T-helper 2 cell treated with Interferon-gamma antibody and Interleukin-4, amounts not matched to agents 5 μg/mL and 100 μg/mL, for 36 hours (primary cell): ENCODE data around the gene UBE2O.
A peak's percentile ranks its signal among the peaks of the same experiment; 100 is the strongest.

Experiments
- DNase-seq: peaks from one replicate; pipeline ENCODE4 v3.0.0; 2021; ENCODE audit warnings: low spot score
- H3K27ac Mint-ChIP-seq: one replicate; pipeline ENCODE4 v1.8.0; 2021; ENCODE audit warnings: mild to moderate bottlenecking, mixed read lengths
- H3K27me3 Mint-ChIP-seq: one replicate; pipeline ENCODE4 v1.8.0; 2021; ENCODE audit warnings: low read depth, mixed read lengths
- H3K36me3 Mint-ChIP-seq: one replicate; pipeline ENCODE4 v1.8.0; 2021; ENCODE audit warnings: low read depth, mixed read lengths
- H3K4me1 Mint-ChIP-seq: one replicate; pipeline ENCODE4 v1.8.0; 2021; ENCODE audit warnings: low read depth, mixed read lengths
- H3K4me3 Mint-ChIP-seq: one replicate; pipeline ENCODE4 v1.8.0; 2022; ENCODE audit warnings: mild to moderate bottlenecking, moderate library complexity, mixed read lengths
- H3K9me3 Mint-ChIP-seq: one replicate; pipeline ENCODE4 v1.8.0; 2021; ENCODE audit warnings: mixed read lengths

Gene UBE2O

DNA sequence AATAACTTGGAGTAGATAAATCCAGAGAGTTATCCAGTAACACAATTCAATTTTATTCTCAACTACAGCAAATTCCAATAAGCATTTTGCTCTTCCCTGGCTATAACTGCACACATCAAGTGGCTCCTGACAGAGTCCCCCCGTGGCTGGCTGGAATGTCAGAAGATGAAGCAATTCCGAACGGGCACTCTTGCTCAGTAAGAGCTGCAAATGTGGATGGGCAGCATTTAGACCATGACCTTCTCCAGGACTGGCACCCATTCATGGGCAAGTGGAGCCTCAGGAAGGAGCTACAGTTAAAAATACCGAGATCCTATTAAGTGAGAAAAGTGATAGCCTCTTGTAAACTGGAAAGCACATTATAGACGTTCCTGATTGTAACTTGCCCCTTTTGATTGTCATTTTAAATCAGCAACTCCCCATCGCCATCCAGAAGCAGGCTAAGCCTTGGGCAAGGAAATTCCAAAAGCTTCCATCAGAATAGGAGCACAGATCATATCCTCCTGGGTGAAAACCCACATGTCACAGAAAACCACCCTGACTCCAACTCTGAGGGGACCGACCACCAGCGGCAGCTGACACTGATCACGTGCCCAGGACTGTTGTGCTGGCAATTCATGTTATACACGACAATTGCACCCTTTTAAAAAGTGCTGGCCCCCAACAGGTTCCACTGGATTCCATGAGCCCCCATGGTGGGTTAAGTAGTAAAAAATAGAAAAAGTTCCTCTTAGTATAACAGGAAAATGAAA, 7.1 kb downstream of the UBE2O start:
- H3K36me3 Mint-ChIP-seq = peaks cover 6% of the 10 kb centered on the region
- H3K27me3 Mint-ChIP-seq = no peaks in the 10 kb centered on the region
- no peak overlapping the region for H3K27ac Mint-ChIP-seq
- no peak for DNase-seq
- H3K4me1 Mint-ChIP-seq = peaks cover 69% of the 10 kb centered on the region
- no peaks in the 10 kb centered on the region for H3K9me3 Mint-ChIP-seq
- no peak overlapping the region for H3K4me3 Mint-ChIP-seq

DNA sequence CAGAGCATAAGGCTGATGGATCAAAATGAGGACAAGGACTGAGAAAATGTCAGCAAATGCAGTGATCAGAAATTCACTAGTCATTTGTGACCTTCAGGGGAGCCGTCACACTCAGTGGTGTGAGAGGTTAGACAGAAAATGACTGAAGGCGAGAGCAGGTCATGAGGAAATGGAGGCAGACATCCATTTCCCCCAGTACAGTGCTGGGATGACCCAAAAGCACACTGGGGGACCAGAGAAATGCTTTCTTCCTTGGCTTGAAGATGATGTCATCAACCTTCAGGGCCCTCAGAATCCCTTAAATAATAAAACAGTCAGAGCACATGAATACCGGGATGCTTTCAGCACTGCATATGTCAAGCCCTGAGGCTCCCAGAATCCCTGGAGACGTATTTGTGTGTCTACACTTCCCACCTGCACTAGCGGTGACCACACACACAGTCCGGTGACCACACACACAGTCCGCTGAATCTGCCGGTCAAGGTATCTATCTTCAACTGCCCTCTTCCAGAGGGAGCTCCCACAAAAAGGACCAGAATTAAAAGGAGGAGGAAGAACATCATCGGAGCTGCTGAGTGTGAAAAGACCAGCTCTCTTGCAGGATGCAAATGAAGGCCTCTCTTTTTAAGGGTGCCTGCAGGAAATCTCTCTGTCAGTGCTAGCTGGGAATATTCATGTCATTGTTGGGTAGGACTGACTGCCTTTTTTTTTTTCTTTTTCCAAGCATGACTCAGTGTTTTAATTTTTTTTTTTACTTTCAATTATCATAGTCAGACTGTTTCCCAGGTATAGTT, 8.2 kb downstream of the UBE2O start:
- Mint-ChIP-seq H3K27ac (peak overlapping the region; percentile 46), H3K27me3 (no peaks in the 10 kb centered on the region), H3K4me1 (peaks cover 62% of the 10 kb centered on the region), H3K36me3 (peaks cover 6% of the 10 kb centered on the region), H3K4me3 (no peak overlapping the region), H3K9me3 (no peaks in the 10 kb centered on the region)
- DNase-seq = no peak

DNA sequence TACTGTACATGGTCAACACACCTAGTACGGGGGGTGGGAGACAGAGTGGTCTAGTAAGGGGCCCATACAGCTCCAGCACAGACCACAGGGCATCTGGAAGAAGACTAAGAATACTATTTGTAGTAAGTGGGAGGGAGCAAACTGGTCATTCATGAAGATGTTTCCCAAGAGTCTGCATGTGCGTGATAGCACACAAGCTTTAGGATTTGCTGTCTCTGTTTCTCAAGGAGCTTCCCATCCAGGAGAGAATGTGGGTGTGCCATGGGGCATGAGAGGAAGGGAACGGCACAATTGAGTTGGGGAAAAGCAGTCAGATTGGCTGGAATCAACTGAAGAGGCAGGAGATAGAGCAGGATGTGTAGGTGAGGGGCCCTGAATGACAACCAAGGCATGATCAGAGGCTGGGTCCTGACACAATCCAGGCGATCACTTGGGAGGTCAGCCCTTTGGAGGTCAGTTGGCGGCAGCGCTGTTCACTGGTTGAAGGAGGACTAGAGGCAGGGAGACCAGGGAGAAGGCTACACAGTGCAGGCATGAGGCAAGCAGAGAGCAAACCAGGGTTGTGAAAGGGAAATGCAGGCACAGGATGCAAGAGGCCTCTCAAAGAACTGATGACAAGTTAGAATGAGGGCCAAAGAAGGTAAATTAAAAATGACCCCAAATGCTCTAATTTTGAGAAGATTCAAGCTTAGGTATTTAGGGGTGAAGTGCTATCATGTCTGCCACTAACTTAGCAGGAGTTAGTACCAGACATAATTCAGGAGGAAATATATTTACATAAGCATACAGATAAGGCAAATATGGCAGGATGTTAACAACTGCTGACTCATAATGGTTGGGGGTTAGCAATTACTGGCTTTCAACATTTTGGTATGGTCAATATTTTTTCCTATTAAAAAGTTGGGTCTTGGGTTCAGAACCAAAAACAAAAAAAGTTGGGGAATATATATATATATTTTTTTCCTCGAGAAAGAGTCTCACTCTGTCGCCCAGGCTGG, 10.3 kb downstream of the UBE2O start:
- H3K4me3 Mint-ChIP-seq = peak overlapping the region; percentile 61
- no peaks in the 10 kb centered on the region for H3K27me3 Mint-ChIP-seq
- no peak for DNase-seq
- H3K4me1 Mint-ChIP-seq = peaks cover 49% of the 10 kb centered on the region
- peak overlapping the region; percentile 84 for H3K27ac Mint-ChIP-seq
- peaks cover 6% of the 10 kb centered on the region for H3K36me3 Mint-ChIP-seq
- H3K9me3 Mint-ChIP-seq = no peaks in the 10 kb centered on the region

DNA sequence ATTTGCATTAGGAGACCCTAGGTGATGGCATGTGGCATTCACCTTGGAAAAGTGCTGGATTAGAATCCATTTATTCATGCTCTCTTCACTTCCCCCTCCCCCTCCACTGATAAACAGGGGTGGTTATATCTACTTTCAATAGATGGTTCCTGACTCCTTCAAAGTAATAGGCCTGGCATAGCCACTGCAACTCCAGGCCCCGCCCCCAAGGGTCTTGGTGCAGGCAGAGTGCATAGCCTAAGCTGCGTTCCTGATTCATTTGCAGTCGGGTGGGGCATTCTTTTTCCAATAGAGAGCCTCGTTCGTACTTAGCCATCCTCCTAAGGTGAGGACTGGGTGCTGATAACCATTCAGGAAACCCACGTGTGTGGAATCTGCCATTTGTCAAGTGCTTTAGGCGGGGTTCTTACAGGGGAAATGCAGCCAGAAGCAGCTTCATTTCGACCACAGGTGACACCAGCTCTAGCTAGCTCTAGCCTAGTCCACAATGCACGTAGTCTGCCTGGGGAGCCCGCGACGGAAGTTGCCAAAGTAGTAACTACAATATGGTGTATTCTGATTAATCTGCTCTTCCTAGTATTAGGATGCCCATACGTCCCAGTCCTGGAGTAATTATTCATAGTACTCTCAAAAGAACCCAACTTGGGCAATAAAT, 11.1 kb downstream of the UBE2O start:
- H3K36me3 Mint-ChIP-seq = peaks cover 6% of the 10 kb centered on the region
- peak overlapping the region; percentile 84 for H3K27ac Mint-ChIP-seq
- no peak for DNase-seq
- H3K4me3 Mint-ChIP-seq = peak overlapping the region; percentile 61
- H3K27me3 Mint-ChIP-seq = no peaks in the 10 kb centered on the region
- H3K4me1 Mint-ChIP-seq = peaks cover 41% of the 10 kb centered on the region
- H3K9me3 Mint-ChIP-seq = no peaks in the 10 kb centered on the region

DNA sequence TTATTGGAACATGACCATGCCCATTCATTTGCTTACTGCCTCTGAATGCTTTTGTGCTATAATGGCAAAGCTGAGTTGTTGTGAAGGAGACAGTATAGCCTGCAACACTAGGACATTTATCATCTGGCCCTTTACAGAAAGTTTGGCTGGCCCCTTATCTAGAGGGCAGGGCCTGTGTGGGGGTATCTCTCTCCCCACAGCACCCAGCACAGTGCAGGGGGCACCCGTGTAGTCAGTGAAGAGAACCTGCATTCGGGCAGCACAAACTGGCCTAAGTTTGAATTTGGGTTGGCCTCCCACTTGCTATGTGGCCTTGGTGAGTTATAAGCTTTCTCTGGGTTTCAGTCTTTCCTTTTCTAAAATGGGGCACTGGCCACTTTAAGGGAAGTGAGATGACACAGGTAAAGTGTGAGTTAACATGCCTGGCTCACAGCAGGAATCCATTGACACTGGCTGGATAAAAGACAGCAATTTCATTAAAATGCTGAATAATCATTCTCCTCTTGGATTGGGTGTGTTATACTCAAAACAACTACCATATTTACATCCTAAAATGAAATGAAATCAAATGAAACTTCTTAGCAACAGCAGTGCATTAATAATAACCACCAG, 12.1 kb downstream of the UBE2O start:
- H3K4me3 Mint-ChIP-seq = no peak overlapping the region
- no peak for DNase-seq
- no peak overlapping the region for H3K27ac Mint-ChIP-seq
- peaks cover 37% of the 10 kb centered on the region for H3K4me1 Mint-ChIP-seq
- no peaks in the 10 kb centered on the region for H3K9me3 Mint-ChIP-seq
- no peaks in the 10 kb centered on the region for H3K27me3 Mint-ChIP-seq
- H3K36me3 Mint-ChIP-seq = peaks cover 6% of the 10 kb centered on the region

DNA sequence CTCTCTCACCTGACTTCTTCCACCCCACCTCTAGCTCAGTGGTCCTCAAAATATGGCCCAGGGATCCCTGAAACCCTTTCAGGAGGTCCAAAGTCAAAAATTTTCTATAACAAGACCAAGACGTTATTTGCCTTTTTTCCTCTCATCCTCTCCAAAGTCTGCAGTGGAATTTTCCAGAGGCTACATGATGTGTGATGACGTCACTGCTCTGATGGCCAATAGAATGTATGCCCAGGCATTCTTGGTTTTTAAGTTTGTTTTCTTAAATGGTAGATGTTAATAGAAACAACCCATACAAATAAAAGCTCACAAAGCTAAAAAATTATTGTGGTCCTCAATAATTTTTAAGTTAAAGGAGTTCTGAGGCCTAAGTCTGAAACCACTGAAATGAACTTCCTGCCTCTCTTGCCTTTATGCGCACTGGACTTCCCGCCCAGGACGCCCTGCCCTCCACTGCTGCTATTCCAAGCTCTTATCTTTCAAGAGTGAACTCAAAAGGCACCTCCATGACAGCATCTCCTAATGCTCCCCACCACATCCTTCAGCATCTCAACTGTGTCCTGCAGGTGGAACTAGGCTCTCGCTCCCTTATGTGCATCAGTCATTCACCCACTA, 13.5 kb downstream of the UBE2O start:
- no peaks in the 10 kb centered on the region for H3K9me3 Mint-ChIP-seq
- H3K36me3 Mint-ChIP-seq = peaks cover 6% of the 10 kb centered on the region
- no peak overlapping the region for H3K4me3 Mint-ChIP-seq
- no peak overlapping the region for H3K27ac Mint-ChIP-seq
- H3K27me3 Mint-ChIP-seq = no peaks in the 10 kb centered on the region
- DNase-seq = no peak
- H3K4me1 Mint-ChIP-seq = peaks cover 25% of the 10 kb centered on the region

DNA sequence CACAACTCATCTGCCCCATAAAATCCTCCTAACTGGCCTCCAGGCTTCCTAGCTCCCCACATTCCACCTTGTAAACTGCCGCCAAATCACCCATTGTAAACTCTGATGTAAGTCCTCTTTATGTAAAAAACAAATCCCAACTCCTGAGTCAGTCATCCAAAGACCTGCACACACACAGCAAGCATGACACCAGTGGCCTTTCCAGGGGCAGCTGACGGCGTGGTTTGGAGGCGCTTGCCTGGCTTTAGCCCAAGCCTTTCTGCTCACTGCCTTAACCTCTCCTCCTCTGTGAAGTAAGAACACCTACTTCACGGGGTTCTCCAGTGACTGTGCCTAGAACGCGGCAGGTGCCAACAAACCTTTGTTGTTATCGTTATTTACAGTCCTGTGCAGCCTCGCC, 14.0 kb downstream of the UBE2O start:
- Mint-ChIP-seq H3K36me3 (peaks cover 6% of the 10 kb centered on the region), H3K4me1 (peaks cover 23% of the 10 kb centered on the region), H3K4me3 (no peak overlapping the region), H3K27me3 (no peaks in the 10 kb centered on the region), H3K27ac (no peak overlapping the region), H3K9me3 (no peaks in the 10 kb centered on the region)
- DNase-seq = no peak

DNA sequence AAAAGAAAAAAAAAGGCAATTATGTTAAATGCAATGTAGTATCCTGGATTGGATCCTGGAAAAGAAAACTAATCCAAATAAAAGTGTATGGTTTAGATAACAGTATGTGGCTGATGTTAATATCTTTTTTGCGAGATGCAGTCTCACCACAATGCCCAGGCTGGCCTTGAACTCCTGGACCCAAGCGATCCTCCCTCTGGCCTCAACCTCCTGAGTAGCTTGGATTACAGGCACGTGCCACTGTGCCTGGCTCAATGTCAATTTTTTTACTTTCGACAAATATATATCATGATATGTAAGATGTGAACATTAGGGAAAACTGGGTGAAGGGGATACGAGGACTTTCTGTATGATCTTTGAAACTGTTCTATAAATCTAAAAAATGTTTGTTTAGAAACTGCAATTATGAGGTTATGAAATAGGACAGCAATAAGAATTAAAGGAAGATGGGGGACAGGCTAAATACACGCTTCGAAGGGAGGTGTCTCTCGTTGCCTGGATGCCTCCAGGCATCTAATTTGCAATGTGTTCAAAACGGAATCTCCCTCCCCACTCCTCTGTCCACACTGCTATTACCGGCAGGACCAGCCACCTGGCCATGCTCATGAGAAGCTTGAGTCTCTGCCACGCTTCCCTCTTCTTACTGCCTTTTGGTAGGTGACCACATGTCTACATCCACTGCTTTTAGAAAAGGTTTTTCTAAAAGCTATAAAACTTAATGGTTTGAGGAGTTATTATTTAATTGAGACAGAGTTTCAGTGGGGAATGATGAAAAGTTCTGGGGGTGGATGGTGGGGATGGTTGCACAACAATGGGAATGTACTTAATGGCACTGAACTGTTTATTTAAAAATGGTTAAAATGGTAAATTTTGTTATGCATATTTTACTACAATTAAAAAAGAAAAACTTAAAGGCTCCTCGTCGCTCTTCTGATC, 15.2 kb downstream of the UBE2O start:
- Mint-ChIP-seq H3K4me3 (no peak overlapping the region), H3K27ac (no peak overlapping the region), H3K36me3 (peaks cover 2% of the 10 kb centered on the region), H3K27me3 (no peaks in the 10 kb centered on the region), H3K4me1 (peaks cover 15% of the 10 kb centered on the region), H3K9me3 (no peaks in the 10 kb centered on the region)
- no peak for DNase-seq

DNA sequence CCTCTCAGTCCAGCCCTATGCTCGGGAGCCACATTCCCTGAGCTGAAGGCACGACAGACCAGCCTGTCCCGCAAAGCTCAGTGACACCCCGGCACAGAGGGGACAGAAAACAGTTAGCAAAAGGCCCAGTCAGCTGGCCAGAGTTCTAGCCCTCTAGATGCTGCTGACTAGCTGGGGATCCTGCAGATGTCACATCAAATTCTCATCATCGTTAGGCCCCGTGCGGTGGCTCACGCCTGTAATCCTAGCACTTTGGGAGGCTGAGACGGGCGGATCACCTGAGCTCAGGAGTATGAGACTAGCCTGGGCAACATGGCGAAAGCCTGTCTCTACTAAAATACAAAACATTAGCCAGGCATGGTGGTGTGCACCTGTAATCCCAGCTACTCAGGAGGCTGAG, 17.2 kb downstream of the UBE2O start:
- no peaks in the 10 kb centered on the region for H3K36me3 Mint-ChIP-seq
- H3K4me3 Mint-ChIP-seq = no peak overlapping the region
- no peaks in the 10 kb centered on the region for H3K27me3 Mint-ChIP-seq
- H3K9me3 Mint-ChIP-seq = no peaks in the 10 kb centered on the region
- H3K4me1 Mint-ChIP-seq = peaks cover 6% of the 10 kb centered on the region
- DNase-seq = no peak
- no peak overlapping the region for H3K27ac Mint-ChIP-seq

DNA sequence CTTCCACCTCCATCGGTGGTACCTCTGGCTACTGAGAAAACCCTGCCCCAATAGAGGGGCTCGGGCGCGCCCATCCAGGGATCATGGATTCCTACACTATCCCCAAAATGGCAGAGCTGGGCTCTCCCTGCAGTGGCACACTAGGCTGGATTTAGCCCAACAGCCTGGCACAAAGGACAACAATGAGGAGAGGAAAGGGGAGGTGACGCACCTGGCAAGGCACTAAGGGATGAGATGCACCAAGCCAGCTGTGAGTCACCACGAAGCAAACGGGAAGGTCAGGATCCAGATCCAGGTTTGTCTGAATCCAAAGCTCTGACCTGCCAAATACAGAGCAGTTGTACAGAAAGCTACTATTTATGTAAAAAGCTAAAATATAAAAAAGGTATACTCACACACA, 18.1 kb downstream of the UBE2O start:
- Mint-ChIP-seq H3K4me3 (no peak overlapping the region), H3K4me1 (peaks cover 6% of the 10 kb centered on the region), H3K9me3 (no peaks in the 10 kb centered on the region), H3K27ac (no peak overlapping the region), H3K36me3 (no peaks in the 10 kb centered on the region), H3K27me3 (no peaks in the 10 kb centered on the region)
- no peak for DNase-seq

DNA sequence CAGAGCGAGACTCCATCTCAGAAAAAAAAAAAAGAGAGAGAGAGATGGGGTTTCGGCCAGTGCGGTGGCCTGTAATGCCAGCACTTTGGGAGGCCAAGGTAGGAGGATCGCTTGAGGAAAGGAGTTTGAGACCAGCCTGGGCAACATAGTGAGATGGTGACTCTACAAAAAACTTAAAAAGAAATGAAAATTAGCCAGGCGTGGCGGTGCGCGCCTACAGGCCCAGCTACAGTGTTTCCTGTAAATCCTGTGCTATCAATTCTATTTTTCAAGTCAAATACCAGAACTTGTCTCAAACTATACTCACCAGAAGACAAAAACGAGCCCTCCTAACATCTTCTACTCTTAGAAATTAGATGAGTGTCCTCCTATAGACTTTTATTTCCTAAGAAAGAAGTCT, 19.3 kb downstream of the UBE2O start:
- peaks cover 3% of the 10 kb centered on the region for H3K4me1 Mint-ChIP-seq
- H3K4me3 Mint-ChIP-seq = no peak overlapping the region
- no peaks in the 10 kb centered on the region for H3K9me3 Mint-ChIP-seq
- no peaks in the 10 kb centered on the region for H3K27me3 Mint-ChIP-seq
- no peak overlapping the region for H3K27ac Mint-ChIP-seq
- no peaks in the 10 kb centered on the region for H3K36me3 Mint-ChIP-seq
- no peak for DNase-seq

DNA sequence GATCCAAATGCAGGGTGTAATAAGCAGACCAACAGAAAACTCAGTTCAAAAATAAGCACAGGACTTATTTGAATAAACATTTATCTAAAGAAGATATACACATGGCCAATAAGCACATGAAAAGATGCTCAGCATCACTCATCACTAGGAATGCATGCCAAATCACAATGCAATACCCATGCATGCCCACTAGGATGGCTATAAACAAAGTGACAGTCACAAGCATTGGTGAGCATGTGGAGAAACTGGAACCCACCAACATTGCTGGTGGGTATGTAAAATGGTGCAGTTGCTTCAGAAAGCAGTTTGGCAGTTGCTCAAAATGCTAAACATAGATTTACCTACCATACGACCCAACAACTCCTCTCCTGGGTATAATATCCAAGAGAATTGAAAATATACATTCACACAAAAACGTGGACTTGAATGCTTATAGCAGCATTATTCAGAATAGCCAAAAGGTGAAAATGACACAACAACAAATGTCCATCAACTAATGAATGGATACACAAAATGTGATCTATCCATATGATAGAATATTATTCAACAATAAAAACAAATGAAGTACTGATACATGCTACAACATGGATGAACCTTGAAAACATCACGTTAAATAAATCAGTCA, 20.1 kb downstream of the UBE2O start:
- Mint-ChIP-seq H3K4me1 (peaks cover 5% of the 10 kb centered on the region), H3K4me3 (no peak overlapping the region), H3K36me3 (peaks cover 3% of the 10 kb centered on the region), H3K27me3 (no peaks in the 10 kb centered on the region), H3K9me3 (no peaks in the 10 kb centered on the region), H3K27ac (no peak overlapping the region)
- no peak for DNase-seq
